ENCODE results near the gene NAA25.

- TF ChIP-seq CTCF (IDR thresholded peaks at IDR 0.05; ENCODE audit: insufficient read depth, low read depth, low read length) = no peak
- TF ChIP-seq EZH2 (IDR thresholded peaks at IDR 0.05; ENCODE audit: insufficient read depth, low read length) = no peak
These were observed 82.7 kb downstream of the NAA25 start for GRCh38 chr12:112025808-112026375.
